Skin epidermis (tissue), 12 donors: Measurements from ENCODE around the gene ST8SIA2.
A peak's percentile ranks its signal among the peaks of the same experiment; 100 is the strongest.

Source experiments
- H3K27ac ChIP-seq, 21 experiments: fragments of 200-600 bp; sonication (generic) in 11 of 21; one replicate each; pipeline ENCODE4 v1.5.0; 2020; ENCODE audit warnings: mild to moderate bottlenecking in 3 of 21, inconsistent platforms in 2 of 21, moderate library complexity in 2 of 21
- H3K4me3 ChIP-seq, 7 experiments: fragments of 200-600 bp; sonication (generic) in 2 of 7; one replicate each; pipeline ENCODE4 v1.5.0; 2020; ENCODE audit warnings: inconsistent platforms in 2 of 7, mild to moderate bottlenecking in 2 of 7, moderate library complexity in 1 of 7

ST8SIA2 gene

GRCh38 chr15:92393071-92393979, at the start of gene ST8SIA2:
TSS of gene ST8SIA2 (plus strand) at chr15:92393881. CDS start at chr15:92394065, 184 bp downstream.
- Histone ChIP-seq H3K27ac (peak within 1 kb of the TSS in 1 of 21 experiments; percentile 62), H3K4me3 (peak within 1 kb of the TSS; percentile 15 to 38 (median 31))

DNA sequence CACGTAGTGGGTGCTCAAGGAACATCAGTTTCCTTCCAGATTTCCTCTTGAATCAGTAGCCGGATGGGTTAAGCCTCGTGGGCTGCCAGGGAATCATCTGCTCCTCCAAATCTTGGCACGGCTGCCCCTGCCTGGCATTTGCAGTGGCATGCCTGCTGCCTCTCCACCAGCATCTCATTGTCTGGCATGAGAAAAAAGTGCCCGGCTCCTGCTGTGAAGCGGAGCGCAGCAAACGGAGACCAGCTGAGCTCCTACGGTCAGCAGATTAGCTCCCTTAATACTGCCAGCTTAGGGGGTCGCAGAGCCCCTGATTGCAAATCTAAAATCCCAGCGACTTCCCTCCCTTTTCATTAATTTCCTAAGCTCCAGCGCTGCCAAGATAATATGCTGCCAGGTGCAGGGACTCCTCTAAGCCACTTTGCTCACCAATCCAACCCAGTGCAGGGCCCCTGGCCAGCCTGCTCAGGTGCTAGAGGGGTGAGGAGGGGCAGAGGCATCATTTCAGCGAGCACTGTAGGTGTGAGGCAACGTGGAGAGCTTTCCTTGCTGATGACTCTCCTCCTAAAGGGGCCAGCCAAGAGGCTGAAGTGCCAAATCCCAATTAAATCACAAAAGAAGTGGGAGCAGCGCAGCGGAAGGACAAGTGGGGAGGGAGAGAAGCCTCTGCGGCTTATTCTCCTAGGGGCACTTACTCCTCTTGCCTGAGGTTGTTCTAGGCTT, 49.6 kb upstream of the ST8SIA2 start:
- no peak overlapping the region for H3K27ac ChIP-seq
- H3K4me3 ChIP-seq, result no peak overlapping the region

GRCh38 chr15:92346063-92346462, 47.6 kb upstream of the ST8SIA2 start:
- Histone ChIP-seq H3K4me3 (no peak overlapping the region), H3K27ac (no peak overlapping the region)

DNA sequence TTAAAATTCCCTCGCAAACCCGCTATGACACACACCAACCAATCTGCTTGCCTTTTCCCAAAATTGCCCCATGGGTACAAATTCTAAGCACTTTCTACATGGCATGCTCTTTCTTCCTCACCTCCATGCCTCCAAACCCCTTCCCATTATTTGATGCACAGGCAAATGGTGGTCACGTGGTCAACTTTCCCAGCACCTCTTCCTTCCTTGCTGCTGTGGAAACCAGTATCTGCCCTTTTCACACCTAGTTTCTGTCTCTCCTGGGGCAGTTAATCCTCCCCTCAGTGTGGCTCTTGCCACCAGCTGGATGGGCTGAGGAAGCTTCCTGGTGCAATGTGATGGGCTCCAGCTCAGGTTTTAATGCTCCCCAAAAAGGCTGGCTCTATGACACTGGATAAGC, 38.4 kb upstream of the ST8SIA2 start:
- H3K4me3 ChIP-seq, result no peak overlapping the region
- no peak overlapping the region for H3K27ac ChIP-seq

DNA sequence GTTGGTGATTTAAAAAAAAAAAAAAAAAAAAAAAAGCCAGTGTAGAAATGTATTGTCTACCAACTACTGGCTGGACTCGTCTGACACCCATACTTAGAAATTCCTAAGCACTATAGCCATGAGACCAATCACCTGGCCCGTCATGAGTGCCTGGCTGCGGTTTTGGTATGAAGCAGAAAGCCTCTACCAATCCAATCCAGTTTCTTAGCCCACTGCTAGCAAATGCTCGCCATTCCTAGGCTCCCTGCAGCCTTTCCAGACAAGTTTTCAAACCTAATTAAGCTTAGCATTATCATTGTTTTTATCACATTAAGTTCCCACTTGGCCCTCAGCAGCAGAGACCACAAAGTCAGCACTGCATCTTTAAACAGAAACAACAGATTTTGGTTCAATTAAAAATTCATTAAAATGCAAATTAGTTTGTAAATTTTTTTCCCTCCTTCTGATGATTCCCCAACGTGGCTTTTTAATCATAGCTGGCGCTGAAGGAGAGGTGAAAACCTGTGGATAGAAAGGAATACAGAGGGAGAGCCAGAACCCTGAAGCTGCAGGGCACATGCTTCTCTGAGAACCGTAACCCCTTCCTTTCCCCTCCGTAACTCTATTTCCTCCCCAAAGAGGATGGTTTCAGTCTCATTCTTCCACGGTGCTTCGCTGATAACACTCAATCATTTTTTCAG, 32.2 kb upstream of the ST8SIA2 start:
- Histone ChIP-seq H3K4me3 (no peak overlapping the region), H3K27ac (no peak overlapping the region)

DNA sequence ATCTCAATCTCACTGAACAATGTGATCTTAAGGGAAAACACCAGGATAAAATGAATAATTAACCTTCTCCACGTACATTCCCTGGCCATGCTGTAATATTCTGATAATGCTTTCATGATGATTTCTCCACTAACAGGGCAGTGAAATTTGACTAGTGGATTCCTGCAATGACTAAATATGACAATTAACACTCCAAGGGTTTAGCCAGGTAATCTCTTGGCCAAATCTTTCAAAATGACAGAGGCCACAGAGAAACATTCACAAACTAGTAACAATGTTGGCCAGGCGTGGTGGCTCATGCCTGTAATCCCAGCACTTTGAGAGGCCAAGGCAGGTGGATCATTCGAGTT, 31.7 kb upstream of the ST8SIA2 start:
- no peak overlapping the region for H3K4me3 ChIP-seq
- no peak overlapping the region for H3K27ac ChIP-seq

- H3K4me3 ChIP-seq, result no peak overlapping the region
- no peak overlapping the region for H3K27ac ChIP-seq
Observed at GRCh38 chr15:92365084-92365483, 28.6 kb upstream of the ST8SIA2 start.

DNA sequence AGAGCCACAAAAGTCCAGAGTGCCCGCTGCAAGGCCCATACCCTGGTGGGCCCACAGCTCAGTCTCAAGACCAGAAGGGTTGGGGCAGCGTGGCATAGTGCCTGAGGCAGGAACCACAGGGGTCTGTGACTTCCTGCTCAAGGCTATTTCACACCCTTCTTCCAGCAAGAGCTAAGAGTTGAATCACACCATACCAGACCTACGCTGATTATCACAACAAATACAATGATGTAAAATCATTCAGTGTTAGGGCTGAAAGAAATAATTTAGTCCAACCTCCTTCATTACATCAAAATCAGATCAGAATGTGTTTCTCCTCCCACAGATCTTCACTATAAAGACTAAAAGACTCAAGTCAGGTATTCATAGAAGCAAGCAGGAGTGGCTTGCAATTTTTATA, 27.8 kb upstream of the ST8SIA2 start:
- H3K27ac ChIP-seq, result peak overlapping the region in 1 of 21 experiments; percentile 32
- no peak overlapping the region for H3K4me3 ChIP-seq

DNA sequence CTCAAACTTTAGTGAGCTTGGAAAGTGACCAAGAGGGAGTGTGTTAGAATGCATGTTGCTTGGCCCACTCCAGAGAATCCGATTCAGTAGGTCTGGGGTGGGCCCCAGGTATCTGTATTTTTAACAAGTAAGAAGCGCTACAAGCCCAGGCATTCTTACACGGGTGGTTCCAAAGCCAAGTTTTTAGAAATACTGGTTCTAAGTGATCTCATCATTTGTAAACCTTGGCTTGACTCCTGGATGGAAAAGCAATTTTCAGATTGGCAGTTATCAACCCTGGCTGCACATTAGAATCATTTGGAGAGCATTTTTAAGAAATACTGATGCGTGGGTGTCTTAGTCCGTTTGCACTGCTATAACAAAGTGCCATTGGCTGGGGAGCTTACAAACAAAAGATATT, 27.3 kb upstream of the ST8SIA2 start:
- Histone ChIP-seq H3K27ac (no peak overlapping the region), H3K4me3 (no peak overlapping the region)

DNA sequence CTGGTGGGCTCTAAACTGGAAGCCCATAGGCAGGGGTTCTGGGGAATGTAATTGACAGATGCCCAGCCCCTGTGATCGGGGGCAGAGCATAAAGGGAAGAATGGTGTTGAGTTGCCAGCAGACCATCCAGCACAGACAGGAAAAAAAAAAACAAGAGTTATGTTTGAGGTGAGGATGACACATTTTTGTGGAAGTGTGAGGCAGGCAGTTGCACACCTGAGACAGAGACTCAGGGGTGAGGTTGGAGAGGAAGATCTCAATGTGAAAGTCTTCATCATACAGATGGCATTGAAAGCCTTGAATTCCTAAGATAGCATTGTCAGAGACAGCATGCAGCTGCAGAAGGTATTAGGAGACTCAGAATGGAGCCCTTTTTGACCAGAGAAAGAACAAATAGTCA, 18.6 kb upstream of the ST8SIA2 start:
- H3K4me3 ChIP-seq, result no peak overlapping the region
- H3K27ac ChIP-seq, result no peak overlapping the region

GRCh38 chr15:92376109-92376508, 17.6 kb upstream of the ST8SIA2 start:
- Histone ChIP-seq H3K4me3 (no peak overlapping the region), H3K27ac (no peak overlapping the region)

- Histone ChIP-seq H3K27ac (no peak overlapping the region), H3K4me3 (no peak overlapping the region)
Observed at GRCh38 chr15:92377083-92377789, 16.4 kb upstream of the ST8SIA2 start.

DNA sequence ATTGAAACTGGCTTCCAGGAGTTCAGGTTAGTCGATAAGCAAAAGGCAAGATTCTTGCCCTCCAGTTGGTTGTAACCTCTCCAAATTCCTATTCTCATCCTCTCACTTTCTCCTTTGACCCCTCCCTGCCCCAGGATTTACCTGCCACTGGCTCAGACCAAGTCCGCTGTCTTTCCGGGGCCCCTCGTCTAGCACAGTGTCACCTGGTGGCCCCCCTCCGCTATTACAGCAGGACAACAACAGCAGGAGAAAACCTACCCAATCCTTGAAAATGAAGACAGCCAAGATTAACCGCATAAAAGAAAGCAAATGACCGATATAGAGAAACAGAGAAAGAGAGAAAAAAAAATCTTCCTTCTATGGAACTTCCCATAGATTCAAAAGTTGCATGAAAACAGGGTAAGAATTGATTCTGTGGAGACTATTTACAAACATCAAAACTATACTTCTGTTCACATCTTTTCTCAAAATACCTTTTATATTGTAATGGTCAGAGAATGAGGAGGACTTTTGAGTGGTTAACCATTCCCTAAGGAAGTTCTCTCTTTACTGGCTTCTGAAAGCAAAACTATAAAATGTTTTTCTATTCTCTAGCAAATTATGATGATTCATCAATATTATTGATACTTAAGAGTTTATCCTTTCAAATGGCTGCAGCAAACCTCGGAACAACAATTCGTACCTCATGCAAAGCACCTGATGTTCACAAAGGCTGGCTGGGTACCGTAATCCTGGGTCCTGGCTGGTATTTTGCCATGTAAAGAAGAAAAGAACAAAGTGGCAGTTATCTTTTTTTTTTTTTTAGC, 10.0 kb upstream of the ST8SIA2 start:
- H3K27ac ChIP-seq, result no peak overlapping the region
- no peak overlapping the region for H3K4me3 ChIP-seq

DNA sequence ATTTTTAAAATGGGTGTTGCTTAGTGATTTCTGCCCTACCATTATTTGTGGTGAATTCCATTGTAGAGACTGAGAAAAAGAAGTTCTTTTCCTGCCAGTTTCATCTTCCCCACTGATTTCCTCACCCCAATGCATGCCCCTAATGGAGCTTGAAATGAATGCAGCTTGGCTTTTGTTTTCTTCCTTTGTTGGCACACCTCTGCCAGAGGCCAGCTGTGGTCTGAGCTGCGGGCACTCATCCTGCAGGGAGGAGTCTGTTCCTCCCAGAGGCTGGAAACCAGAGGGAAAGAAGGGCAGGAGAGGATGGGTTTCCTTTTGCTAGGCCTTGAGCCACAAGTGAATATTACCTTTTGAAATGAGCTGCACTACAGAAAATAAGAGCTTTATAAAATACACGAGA, 9.3 kb upstream of the ST8SIA2 start:
- Histone ChIP-seq H3K4me3 (no peak overlapping the region), H3K27ac (no peak overlapping the region)

DNA sequence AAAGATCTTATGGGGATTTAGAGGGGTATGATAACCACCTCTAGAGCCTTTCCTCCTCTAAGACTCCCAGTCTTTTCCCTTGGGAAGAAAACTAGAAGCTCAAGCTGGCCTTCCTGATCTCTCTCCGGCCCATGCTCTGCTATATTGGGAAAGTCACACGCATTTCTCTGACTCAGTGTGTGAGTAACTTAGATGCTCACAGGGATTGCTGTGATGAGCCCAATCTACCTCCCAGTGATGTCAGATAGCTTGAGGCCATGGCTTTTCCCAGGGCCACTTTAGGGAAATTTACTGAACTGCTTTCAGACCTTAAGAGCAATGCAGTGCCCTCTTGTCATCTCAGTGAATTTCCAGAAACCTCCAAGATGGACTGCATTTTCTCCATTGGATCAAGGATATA, 8.6 kb upstream of the ST8SIA2 start:
- Histone ChIP-seq H3K4me3 (no peak overlapping the region), H3K27ac (no peak overlapping the region)

DNA sequence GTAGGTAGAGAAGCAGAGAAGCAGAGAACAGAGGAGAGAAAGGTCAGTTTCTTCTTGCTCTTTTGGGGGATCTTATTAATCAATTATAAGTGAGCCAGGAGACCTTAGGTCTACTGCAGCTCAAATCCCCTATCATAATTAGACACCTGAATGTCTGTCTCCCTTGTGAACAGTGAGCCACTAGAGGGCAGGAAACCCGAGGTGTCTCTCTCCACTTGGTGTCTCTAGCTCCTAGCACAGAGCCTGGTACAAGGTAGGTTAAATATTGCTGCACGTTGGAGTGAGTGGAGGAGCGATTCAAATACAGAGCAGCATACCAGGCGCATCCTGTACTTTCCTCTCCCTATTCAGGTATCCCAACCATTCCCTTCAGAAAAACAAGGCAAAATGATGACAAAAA, 2.0 kb upstream of the ST8SIA2 start:
- H3K27ac ChIP-seq, result no peak overlapping the region
- no peak overlapping the region for H3K4me3 ChIP-seq

GRCh38 chr15:92392462-92392861, 1.2 kb upstream of the ST8SIA2 start:
- no peak overlapping the region for H3K4me3 ChIP-seq

GRCh38 chr15:92393980-92394308, 263 bp downstream of the ST8SIA2 start:
- H3K4me3 ChIP-seq, result peak overlapping the region; percentile 15 to 38 (median 31)
- peak overlapping the region in 1 of 21 experiments; percentile 62 for H3K27ac ChIP-seq

More at GRCh38 chr15:92392462-92392861, 1.2 kb upstream of the ST8SIA2 start:
- no peak overlapping the region for H3K27ac ChIP-seq
